Calu3 (cell line): Measurements from ENCODE around the gene FCN2. TPM values are rescaled to one million over a fixed set of nuclear protein-coding genes. Genes with fewer than 3 reads are reported as not detected.

Experiments used
- BruUV-seq: library from RNA; stranded (reverse); fragments of 400-500 nt; replicated peaks from 2 replicates; lab custom pipeline; 2021; lab: Mats Ljungman, UMichigan
- CTCF ChIA-PET: fragments of 300-600 bp; sonication (Branson Sonifier 250); formaldehyde crosslinking; loops from one replicate; lab custom pipeline; 2022; ENCODE audit warnings: antibody characterized with exemption; lab: Charles Lee
- DNase-seq: peaks from one replicate; pipeline ENCODE4 v3.0.0; 2022
- H3K27ac Mint-ChIP-seq: one replicate; pipeline ENCODE4 v1.8.0; 2022; ENCODE audit warnings: mixed read lengths; ENCODE audit not compliant: unreplicated experiment
- H3K27me3 Mint-ChIP-seq: one replicate; pipeline ENCODE4 v1.8.0; 2022; ENCODE audit warnings: mixed read lengths; ENCODE audit not compliant: unreplicated experiment
- H3K36me3 Mint-ChIP-seq: one replicate; pipeline ENCODE4 v1.8.0; 2022; ENCODE audit warnings: mild to moderate bottlenecking, moderate library complexity, mixed read lengths; ENCODE audit not compliant: insufficient read depth, unreplicated experiment
- H3K4me1 Mint-ChIP-seq: one replicate; pipeline ENCODE4 v1.8.0; 2022; ENCODE audit warnings: mild to moderate bottlenecking, low read depth, mixed read lengths; ENCODE audit not compliant: unreplicated experiment
- H3K4me3 Mint-ChIP-seq: one replicate; pipeline ENCODE4 v1.8.0; 2022; ENCODE audit warnings: mild to moderate bottlenecking, low read depth, moderate library complexity, mixed read lengths; ENCODE audit not compliant: unreplicated experiment
- H3K9me3 Mint-ChIP-seq: one replicate; pipeline ENCODE4 v1.8.0; 2022; ENCODE audit warnings: low read depth, mixed read lengths; ENCODE audit not compliant: unreplicated experiment
- CTCF ChIP-seq: fragments of 200-600 bp; IDR thresholded peaks from one replicate; pipeline ENCODE4 v1.8.0; 2022; ENCODE audit warnings: antibody characterized with exemption; ENCODE audit not compliant: unreplicated experiment
- intact Hi-C: fragments of 100-400 bp; cut with micrococcal nuclease; formaldehyde crosslinking; loops from one replicate; pipeline ENCODE4 v1.10.0; 2022; ENCODE audit not compliant: unreplicated experiment
- total RNA-seq: library from RNA; stranded (reverse); gene quantifications from 2 replicates; pipeline ENCODE4 v1.2.3, GENCODE V29; 2022

Gene FCN2
- total RNA-seq, 1 experiment from 2014 or later = not detected

GRCh38 chr9:134870301-134870694 is 10.3 kb upstream of the FCN2 start:
- no TSS peak for BruUV-seq

GRCh38 chr9:134870746-134871662 is 9.6 kb upstream of the FCN2 start:
- Mint-ChIP-seq H3K27me3 (no peaks in the 10 kb centered on the region), H3K36me3 (no peaks in the 10 kb centered on the region), H3K4me3 (no peak overlapping the region), H3K9me3 (peaks cover 4% of the 10 kb centered on the region), H3K4me1 (no peaks in the 10 kb centered on the region), H3K27ac (no peak overlapping the region)
- CTCF ChIA-PET = no interaction called here
- DNase-seq = no peak
- no peak for TF ChIP-seq CTCF
- intact Hi-C loops = no loop called here
- BruUV-seq = no TSS peak

More at GRCh38 chr9:134870301-134870694, 10.3 kb upstream of the FCN2 start:
- Mint-ChIP-seq H3K27me3 (no peaks in the 10 kb centered on the region), H3K4me3 (no peak overlapping the region), H3K9me3 (peaks cover 4% of the 10 kb centered on the region), H3K27ac (no peak overlapping the region), H3K36me3 (no peaks in the 10 kb centered on the region), H3K4me1 (no peaks in the 10 kb centered on the region)
- CTCF ChIA-PET = no interaction called here
- intact Hi-C loops = no loop called here
- TF ChIP-seq CTCF = no peak
- DNase-seq = no peak

- no peaks in the 10 kb centered on the region for H3K36me3 Mint-ChIP-seq
- CTCF ChIA-PET = no interaction called here
- no peak for DNase-seq
- peaks cover 4% of the 10 kb centered on the region for H3K9me3 Mint-ChIP-seq
- no peak overlapping the region for H3K27ac Mint-ChIP-seq
- no peaks in the 10 kb centered on the region for H3K4me1 Mint-ChIP-seq
- BruUV-seq = no TSS peak
- no peak for TF ChIP-seq CTCF
- H3K4me3 Mint-ChIP-seq = no peak overlapping the region
- intact Hi-C loops = no loop called here
- no peaks in the 10 kb centered on the region for H3K27me3 Mint-ChIP-seq
Measured at GRCh38 chr9:134871697-134872340, 8.8 kb upstream of the FCN2 start.

GRCh38 chr9:134872482-134873231 is 8.0 kb upstream of the FCN2 start:
- peaks cover 4% of the 10 kb centered on the region for H3K9me3 Mint-ChIP-seq
- CTCF ChIA-PET = no interaction called here

More at GRCh38 chr9:134872482-134873231, 8.0 kb upstream of the FCN2 start:
- intact Hi-C loops = no loop called here
- no peak for TF ChIP-seq CTCF
- H3K27ac Mint-ChIP-seq = no peak overlapping the region
- no peaks in the 10 kb centered on the region for H3K36me3 Mint-ChIP-seq
- H3K4me1 Mint-ChIP-seq = no peaks in the 10 kb centered on the region
- H3K4me3 Mint-ChIP-seq = no peak overlapping the region
- DNase-seq = no peak
- H3K27me3 Mint-ChIP-seq = no peaks in the 10 kb centered on the region
- no TSS peak for BruUV-seq
